PC-9 (cell line): ENCODE data around the gene RUNX1.

Experiments used
- EZH2 ChIP-seq: fragments of 200-600 bp; sonication (generic); IDR thresholded peaks from 2 replicates; pipeline ENCODE4 v1.8.0; 2017; ENCODE audit warnings: antibody characterized with exemption, low read depth
- TF ChIP-seq, protein P1 (sequence below): fragments of 200-600 bp; sonication (generic); conservative IDR thresholded peaks from 2 replicates; pipeline ENCODE4 v1.6.1; 2017; ENCODE audit warnings: mixed run types, antibody characterized with exemption, mild to moderate bottlenecking, moderate library complexity

GRCh38 chr21:34946385-34946840 is 102.7 kb downstream of the RUNX1 start:
- TF ChIP-seq, protein P1, sequence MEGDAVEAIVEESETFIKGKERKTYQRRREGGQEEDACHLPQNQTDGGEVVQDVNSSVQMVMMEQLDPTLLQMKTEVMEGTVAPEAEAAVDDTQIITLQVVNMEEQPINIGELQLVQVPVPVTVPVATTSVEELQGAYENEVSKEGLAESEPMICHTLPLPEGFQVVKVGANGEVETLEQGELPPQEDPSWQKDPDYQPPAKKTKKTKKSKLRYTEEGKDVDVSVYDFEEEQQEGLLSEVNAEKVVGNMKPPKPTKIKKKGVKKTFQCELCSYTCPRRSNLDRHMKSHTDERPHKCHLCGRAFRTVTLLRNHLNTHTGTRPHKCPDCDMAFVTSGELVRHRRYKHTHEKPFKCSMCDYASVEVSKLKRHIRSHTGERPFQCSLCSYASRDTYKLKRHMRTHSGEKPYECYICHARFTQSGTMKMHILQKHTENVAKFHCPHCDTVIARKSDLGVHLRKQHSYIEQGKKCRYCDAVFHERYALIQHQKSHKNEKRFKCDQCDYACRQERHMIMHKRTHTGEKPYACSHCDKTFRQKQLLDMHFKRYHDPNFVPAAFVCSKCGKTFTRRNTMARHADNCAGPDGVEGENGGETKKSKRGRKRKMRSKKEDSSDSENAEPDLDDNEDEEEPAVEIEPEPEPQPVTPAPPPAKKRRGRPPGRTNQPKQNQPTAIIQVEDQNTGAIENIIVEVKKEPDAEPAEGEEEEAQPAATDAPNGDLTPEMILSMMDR, result no peak
- TF ChIP-seq EZH2, result no peak
